ENCODE measurements around the gene KLF13.

KLF13 gene

DNA sequence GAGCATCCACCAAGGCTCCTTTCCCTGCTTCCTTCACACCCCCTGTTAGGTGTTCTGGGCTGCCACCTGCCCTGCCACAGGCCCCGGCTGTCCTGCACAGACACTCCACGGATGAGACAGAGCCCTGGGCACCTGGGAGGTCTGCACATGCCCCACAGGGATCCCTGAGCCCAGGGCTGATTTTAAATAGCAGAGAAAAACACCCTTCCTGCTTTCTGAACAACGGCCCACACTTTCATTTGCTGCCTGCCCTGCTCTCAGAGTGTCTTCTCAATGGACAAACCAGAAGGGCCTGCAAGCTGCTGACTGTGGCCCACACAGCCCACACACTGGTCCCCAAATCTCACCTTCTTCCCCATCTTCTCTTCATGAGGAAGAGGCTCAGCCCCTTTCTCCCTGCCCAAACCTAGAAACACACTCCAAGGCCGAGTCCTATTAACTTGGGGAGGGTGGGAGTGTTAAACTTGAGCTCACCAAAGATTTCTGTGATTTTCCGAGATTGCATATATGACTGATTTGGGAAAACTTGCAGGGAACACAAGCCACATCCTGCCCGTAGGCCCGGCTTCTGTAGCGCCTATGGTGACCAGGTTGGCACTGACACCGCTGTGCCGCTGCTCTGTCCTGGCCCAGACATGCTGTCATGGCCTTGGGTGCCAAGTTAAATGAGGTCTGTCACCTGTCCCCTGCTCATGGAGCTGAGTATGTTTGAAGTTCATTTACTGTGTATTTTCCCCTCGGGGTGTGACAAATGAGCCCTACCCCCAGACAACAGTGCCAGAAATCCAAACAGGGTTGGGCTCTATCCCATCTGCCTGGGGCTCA is 47.2 kb upstream of the KLF13 start:
- Histone ChIP-seq H3K79me2 (ENCODE audit: low read length) (no peaks in the 10 kb centered on the region), H3K27ac (ENCODE audit: low read length) (no peak overlapping the region), H2AFZ (ENCODE audit: low read depth, low read length) (no peak overlapping the region), H3K9me3 (ENCODE audit: insufficient read depth, low read length) (no peaks in the 10 kb centered on the region), H3K9ac (ENCODE audit: low read length) (no peak overlapping the region), H3K4me2 (ENCODE audit: low read length) (no peak overlapping the region), H3K27me3 (ENCODE audit: low read depth, low read length) (no peaks in the 10 kb centered on the region), H3K4me1 (ENCODE audit: low read length) (peaks cover 3% of the 10 kb centered on the region; the same call in 1 of the 2 replicates), H4K20me1 (ENCODE audit: insufficient read depth, low read length) (no peaks in the 10 kb centered on the region), H3K4me3 (ENCODE audit: low read length) (no peak overlapping the region), H3K36me3 (replicated peaks; ENCODE audit: low read depth, low read length) (no peaks in the 10 kb centered on the region)
- TF ChIP-seq, protein P1, sequence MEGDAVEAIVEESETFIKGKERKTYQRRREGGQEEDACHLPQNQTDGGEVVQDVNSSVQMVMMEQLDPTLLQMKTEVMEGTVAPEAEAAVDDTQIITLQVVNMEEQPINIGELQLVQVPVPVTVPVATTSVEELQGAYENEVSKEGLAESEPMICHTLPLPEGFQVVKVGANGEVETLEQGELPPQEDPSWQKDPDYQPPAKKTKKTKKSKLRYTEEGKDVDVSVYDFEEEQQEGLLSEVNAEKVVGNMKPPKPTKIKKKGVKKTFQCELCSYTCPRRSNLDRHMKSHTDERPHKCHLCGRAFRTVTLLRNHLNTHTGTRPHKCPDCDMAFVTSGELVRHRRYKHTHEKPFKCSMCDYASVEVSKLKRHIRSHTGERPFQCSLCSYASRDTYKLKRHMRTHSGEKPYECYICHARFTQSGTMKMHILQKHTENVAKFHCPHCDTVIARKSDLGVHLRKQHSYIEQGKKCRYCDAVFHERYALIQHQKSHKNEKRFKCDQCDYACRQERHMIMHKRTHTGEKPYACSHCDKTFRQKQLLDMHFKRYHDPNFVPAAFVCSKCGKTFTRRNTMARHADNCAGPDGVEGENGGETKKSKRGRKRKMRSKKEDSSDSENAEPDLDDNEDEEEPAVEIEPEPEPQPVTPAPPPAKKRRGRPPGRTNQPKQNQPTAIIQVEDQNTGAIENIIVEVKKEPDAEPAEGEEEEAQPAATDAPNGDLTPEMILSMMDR (IDR thresholded peaks at IDR 0.05; ENCODE audit: low read depth, low read length) = no peak
- TF ChIP-seq EZH2phosphoT487 (IDR thresholded peaks at IDR 0.05; ENCODE audit: low read depth) = no peak

DNA sequence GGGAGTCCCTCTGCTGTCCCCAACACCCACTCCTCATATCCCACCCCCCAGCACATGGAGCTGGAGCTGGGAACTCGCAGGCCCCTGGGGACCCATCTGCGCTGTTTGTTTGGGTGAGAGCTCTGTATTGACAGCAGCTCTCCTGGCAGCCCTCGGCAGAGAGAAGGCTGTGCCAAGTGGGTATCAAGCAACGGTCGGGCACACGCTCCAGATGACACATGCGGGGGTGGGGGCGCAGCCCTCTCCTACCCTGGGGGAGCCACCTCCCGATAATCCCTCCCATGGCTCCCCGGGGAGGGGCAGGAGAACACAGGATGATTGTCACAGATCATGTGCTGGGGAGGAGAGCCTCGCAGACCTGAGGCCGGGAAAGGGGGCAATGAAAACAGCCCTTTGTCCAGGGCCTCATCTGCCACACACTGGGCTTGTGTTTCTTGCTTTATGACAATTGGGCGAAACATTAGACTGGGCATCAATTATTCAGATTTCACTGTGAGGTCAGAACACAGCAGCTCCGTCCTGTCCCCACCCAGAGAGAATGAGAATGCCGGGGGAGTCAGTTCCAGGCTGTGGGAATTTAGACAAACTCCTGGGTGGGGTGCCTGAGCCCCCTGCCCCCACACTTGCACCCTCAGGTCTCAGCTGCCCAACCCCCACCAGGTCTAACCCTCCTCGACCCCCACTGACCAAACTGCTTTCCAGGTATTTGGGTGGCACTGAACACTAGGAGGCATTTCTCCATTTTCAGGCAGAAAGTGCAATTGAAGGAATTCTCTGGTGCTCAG is 46.4 kb upstream of the KLF13 start:
- Histone ChIP-seq H3K36me3 (replicated peaks; ENCODE audit: low read depth, low read length) (no peaks in the 10 kb centered on the region), H3K9ac (ENCODE audit: low read length) (no peak overlapping the region)

DNA sequence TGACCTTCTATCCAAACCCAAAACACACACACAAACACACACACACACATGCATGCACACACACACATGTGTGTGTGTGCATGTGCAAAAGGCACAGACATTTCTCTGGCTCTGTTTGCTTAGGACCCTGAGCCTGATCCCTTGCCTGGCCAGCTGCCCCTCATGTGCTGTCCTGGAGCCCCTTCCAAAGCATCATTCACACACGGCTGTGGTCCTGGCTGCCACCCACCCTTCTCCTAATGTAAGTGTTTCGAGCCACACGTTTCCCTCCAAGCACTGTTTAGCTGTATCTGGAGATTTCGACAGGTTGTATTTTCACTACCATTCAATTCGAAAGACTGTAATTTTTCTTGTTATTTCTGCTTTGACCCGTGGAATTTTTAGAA is 45.8 kb upstream of the KLF13 start:
- Histone ChIP-seq H3K27me3 (ENCODE audit: low read depth, low read length) (no peaks in the 10 kb centered on the region), H4K20me1 (ENCODE audit: insufficient read depth, low read length) (no peaks in the 10 kb centered on the region), H3K9me3 (ENCODE audit: insufficient read depth, low read length) (no peaks in the 10 kb centered on the region), H3K79me2 (ENCODE audit: low read length) (no peaks in the 10 kb centered on the region), H3K9ac (ENCODE audit: low read length) (no peak overlapping the region), H3K4me2 (ENCODE audit: low read length) (no peak overlapping the region), H3K27ac (ENCODE audit: low read length) (no peak overlapping the region), H3K4me3 (ENCODE audit: low read length) (no peak overlapping the region), H3K4me1 (ENCODE audit: low read length) (peaks cover 9% of the 10 kb centered on the region), H2AFZ (ENCODE audit: low read depth, low read length) (no peak overlapping the region), H3K36me3 (replicated peaks; ENCODE audit: low read depth, low read length) (no peaks in the 10 kb centered on the region)
- TF ChIP-seq, protein P1 (IDR thresholded peaks at IDR 0.05; ENCODE audit: low read depth, low read length) = no peak
- no peak for TF ChIP-seq EZH2phosphoT487 (IDR thresholded peaks at IDR 0.05; ENCODE audit: low read depth)

More for the DNA sequence above, 46.4 kb upstream of the KLF13 start:
- Histone ChIP-seq H3K27me3 (ENCODE audit: low read depth, low read length) (no peaks in the 10 kb centered on the region), H3K27ac (ENCODE audit: low read length) (no peak overlapping the region), H4K20me1 (ENCODE audit: insufficient read depth, low read length) (no peaks in the 10 kb centered on the region), H3K4me3 (ENCODE audit: low read length) (no peak overlapping the region), H2AFZ (ENCODE audit: low read depth, low read length) (no peak overlapping the region), H3K4me2 (ENCODE audit: low read length) (no peak overlapping the region), H3K9me3 (ENCODE audit: insufficient read depth, low read length) (no peaks in the 10 kb centered on the region), H3K4me1 (ENCODE audit: low read length) (peaks cover 3% of the 10 kb centered on the region), H3K79me2 (ENCODE audit: low read length) (no peaks in the 10 kb centered on the region)
- TF ChIP-seq, protein P1 (IDR thresholded peaks at IDR 0.05; ENCODE audit: low read depth, low read length) = no peak
- TF ChIP-seq EZH2phosphoT487 (IDR thresholded peaks at IDR 0.05; ENCODE audit: low read depth) = no peak

DNA sequence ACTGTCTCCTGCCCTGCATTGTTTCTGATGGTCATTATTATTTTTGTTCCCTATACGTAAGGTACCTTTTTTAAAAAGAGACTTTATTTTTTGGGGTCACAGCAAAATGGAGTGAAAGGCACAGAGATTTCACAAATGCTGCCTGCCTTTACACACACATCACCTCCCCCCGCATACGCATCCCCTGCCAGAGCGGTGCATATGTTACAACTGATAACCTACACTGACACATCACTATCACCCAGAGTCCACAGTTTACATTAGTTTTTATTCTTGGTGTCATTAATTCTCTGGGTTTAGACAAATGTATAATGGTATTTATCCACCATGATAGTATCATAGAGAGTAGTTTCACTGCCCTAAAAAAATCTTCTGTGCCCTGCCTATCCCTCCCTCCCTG is 43.6 kb upstream of the KLF13 start:
- Histone ChIP-seq H3K9me3 (ENCODE audit: insufficient read depth, low read length) (peaks cover 3% of the 10 kb centered on the region; the same call in 1 of the 2 replicates), H4K20me1 (ENCODE audit: insufficient read depth, low read length) (no peaks in the 10 kb centered on the region), H3K4me3 (ENCODE audit: low read length) (no peak overlapping the region), H3K36me3 (replicated peaks; ENCODE audit: low read depth, low read length) (peaks cover 4% of the 10 kb centered on the region), H3K79me2 (ENCODE audit: low read length) (no peaks in the 10 kb centered on the region), H3K4me1 (ENCODE audit: low read length) (peaks cover 16% of the 10 kb centered on the region), H3K9ac (ENCODE audit: low read length) (no peak overlapping the region), H3K27me3 (ENCODE audit: low read depth, low read length) (no peaks in the 10 kb centered on the region), H3K27ac (ENCODE audit: low read length) (no peak overlapping the region), H3K4me2 (ENCODE audit: low read length) (no peak overlapping the region), H2AFZ (ENCODE audit: low read depth, low read length) (no peak overlapping the region)
- TF ChIP-seq, protein P1 (IDR thresholded peaks at IDR 0.05; ENCODE audit: low read depth, low read length) = no peak
- TF ChIP-seq EZH2phosphoT487 (IDR thresholded peaks at IDR 0.05; ENCODE audit: low read depth) = no peak
